ENCODE data around the gene AADAC.

Gene AADAC

GRCh38 chr3:151817473-151817872 is 3.6 kb downstream of the AADAC start:
- TF ChIP-seq, protein P1, sequence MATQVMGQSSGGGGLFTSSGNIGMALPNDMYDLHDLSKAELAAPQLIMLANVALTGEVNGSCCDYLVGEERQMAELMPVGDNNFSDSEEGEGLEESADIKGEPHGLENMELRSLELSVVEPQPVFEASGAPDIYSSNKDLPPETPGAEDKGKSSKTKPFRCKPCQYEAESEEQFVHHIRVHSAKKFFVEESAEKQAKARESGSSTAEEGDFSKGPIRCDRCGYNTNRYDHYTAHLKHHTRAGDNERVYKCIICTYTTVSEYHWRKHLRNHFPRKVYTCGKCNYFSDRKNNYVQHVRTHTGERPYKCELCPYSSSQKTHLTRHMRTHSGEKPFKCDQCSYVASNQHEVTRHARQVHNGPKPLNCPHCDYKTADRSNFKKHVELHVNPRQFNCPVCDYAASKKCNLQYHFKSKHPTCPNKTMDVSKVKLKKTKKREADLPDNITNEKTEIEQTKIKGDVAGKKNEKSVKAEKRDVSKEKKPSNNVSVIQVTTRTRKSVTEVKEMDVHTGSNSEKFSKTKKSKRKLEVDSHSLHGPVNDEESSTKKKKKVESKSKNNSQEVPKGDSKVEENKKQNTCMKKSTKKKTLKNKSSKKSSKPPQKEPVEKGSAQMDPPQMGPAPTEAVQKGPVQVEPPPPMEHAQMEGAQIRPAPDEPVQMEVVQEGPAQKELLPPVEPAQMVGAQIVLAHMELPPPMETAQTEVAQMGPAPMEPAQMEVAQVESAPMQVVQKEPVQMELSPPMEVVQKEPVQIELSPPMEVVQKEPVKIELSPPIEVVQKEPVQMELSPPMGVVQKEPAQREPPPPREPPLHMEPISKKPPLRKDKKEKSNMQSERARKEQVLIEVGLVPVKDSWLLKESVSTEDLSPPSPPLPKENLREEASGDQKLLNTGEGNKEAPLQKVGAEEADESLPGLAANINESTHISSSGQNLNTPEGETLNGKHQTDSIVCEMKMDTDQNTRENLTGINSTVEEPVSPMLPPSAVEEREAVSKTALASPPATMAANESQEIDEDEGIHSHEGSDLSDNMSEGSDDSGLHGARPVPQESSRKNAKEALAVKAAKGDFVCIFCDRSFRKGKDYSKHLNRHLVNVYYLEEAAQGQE (IDR thresholded peaks at IDR 0.05; ENCODE audit: insufficient read depth in 1 of 2, low read depth in 2 of 2, low read length in 2 of 2), result no peak

GRCh38 chr3:151818361-151818760 is 4.4 kb downstream of the AADAC start:
- TF ChIP-seq FOXP2 (optimal IDR thresholded peaks at IDR 0.05; ENCODE audit: borderline replicate concordance, extremely low read depth, extremely low read length, insufficient read depth) (no peak), POLR2AphosphoS5 (IDR thresholded peaks at IDR 0.05; ENCODE audit: low read depth, low read length) (no peak), SIN3A (IDR thresholded peaks at IDR 0.05; ENCODE audit: borderline replicate concordance, insufficient read depth, low read length) (no peak), TAF1 (IDR thresholded peaks at IDR 0.05; ENCODE audit: borderline replicate concordance, insufficient read depth, low read length) (no peak)
- TF ChIP-seq, protein P1 (IDR thresholded peaks at IDR 0.05; ENCODE audit: insufficient read depth in 1 of 2, low read depth in 2 of 2, low read length in 2 of 2), result no peak

- TF ChIP-seq POLR2AphosphoS5 (IDR thresholded peaks at IDR 0.05; ENCODE audit: low read depth, low read length) (no peak), TAF1 (IDR thresholded peaks at IDR 0.05; ENCODE audit: borderline replicate concordance, insufficient read depth, low read length) (no peak), SIN3A (IDR thresholded peaks at IDR 0.05; ENCODE audit: borderline replicate concordance, insufficient read depth, low read length) (no peak), FOXP2 (optimal IDR thresholded peaks at IDR 0.05; ENCODE audit: borderline replicate concordance, extremely low read depth, extremely low read length, insufficient read depth) (no peak)
- TF ChIP-seq, protein P1 (IDR thresholded peaks at IDR 0.05; ENCODE audit: insufficient read depth in 1 of 2, low read depth in 2 of 2, low read length in 2 of 2), result no peak
These were observed 6.0 kb downstream of the AADAC start for GRCh38 chr3:151819910-151820309.

GRCh38 chr3:151827816-151828215 is 13.9 kb downstream of the AADAC start:
- no peak for TF ChIP-seq POLR2AphosphoS5 (IDR thresholded peaks at IDR 0.05; ENCODE audit: low read depth, low read length)
- TF ChIP-seq, protein P1 (IDR thresholded peaks at IDR 0.05; ENCODE audit: insufficient read depth in 1 of 2, low read depth in 2 of 2, low read length in 2 of 2), result no peak
- no peak for TF ChIP-seq FOXP2 (optimal IDR thresholded peaks at IDR 0.05; ENCODE audit: borderline replicate concordance, extremely low read depth, extremely low read length, insufficient read depth)
- TF ChIP-seq SIN3A (IDR thresholded peaks at IDR 0.05; ENCODE audit: borderline replicate concordance, insufficient read depth, low read length), result no peak

DNA sequence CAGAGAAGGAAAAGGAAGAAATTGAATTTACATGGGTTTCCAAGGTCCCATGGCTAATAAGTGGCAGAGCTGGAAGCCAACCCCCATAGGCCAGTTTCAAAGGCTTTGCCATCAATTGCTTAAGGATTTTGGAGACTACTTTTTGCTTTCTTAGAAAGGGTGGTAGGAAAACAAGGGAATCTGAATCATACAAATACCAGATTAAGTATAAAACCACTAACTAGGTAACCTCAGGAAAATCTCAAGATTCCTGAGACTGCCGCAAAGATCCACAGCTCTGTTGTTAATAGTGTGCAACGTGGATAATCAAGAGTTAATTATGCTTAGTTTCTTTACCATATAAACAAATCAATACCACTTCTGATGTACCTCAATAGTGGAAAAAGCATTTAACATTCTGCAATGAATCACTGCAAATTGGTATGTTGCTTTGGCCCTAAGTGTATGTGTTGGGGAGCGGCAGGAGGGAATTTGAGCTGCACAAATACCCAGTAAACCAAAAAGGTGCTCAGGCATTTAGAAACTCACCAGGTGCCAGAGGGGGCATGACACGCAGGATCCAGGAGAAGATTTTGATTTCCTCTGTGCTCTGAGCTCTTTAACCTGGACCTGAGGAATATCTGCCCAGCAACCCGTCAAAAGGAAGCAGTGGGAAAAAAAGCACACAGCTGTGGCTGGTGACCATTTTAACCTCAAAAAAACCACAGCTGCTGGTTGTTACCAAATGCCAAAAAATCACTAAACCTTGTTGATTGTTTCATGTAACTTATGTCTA is 22.0 kb downstream of the AADAC start:
- no peak for TF ChIP-seq SIN3A (IDR thresholded peaks at IDR 0.05; ENCODE audit: borderline replicate concordance, insufficient read depth, low read length)
- no peak for TF ChIP-seq POLR2AphosphoS5 (IDR thresholded peaks at IDR 0.05; ENCODE audit: low read depth, low read length)
